Measurements from ENCODE around the gene HSPA13. TPM values are rescaled to one million over a fixed set of nuclear protein-coding genes. Genes with fewer than 3 reads are reported as not detected.

HSPA13 gene
- total RNA-seq, 1 experiment from 2014 or later = 28.6 TPM

- ATAC-seq (no peak), DNase-seq (ENCODE audit: low spot score) (no peak)
- TF ChIP-seq, protein P1, sequence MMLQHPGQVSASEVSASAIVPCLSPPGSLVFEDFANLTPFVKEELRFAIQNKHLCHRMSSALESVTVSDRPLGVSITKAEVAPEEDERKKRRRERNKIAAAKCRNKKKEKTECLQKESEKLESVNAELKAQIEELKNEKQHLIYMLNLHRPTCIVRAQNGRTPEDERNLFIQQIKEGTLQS (CRISPR knock-in tag; conservative IDR thresholded peaks at IDR 0.05) = no peak
- TF ChIP-seq GABPB1 (CRISPR knock-in tag; IDR thresholded peaks at IDR 0.05) = peak; percentile 64
- ChIA-PET POLR2A (no interaction called here), CTCF (no interaction called here)
- Mint-ChIP-seq H3K27ac (no peak overlapping the region), H3K27me3 (ENCODE audit: low read depth) (no peaks in the 10 kb centered on the region), H3K9me3 (peaks cover 3% of the 10 kb centered on the region), H3K4me1 (no peaks in the 10 kb centered on the region), H3K36me3 (no peaks in the 10 kb centered on the region), H3K4me3 (no peak overlapping the region)
These were observed 21.0 kb downstream of the HSPA13 start for GRCh38 chr21:14361958-14362357.

DNA sequence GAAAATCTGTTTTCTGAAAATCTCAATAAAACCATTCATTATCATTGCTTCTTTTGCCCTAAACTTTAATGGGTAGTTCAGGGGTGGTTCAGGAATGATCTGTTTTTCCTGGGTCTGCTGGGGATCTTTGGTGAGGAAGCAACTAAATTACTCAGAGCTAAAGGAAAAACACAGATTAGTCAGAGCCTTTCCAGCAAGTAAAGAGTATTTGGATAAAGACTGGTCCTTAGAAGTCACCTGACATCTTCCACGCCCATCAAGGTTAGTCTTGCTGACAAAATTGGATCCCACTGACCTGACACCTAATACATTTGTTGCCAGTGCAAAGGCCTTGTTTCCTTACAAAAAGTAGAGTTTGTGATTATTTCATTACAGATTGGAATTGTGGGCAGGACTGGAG lies 24.2 kb downstream of the HSPA13 start:
- H3K27me3 Mint-ChIP-seq (ENCODE audit: low read depth) = no peaks in the 10 kb centered on the region
- TF ChIP-seq TP53 (CRISPR knock-in tag; IDR thresholded peaks at IDR 0.05) = no peak
- no peak for TF ChIP-seq ZNF317 (CRISPR knock-in tag; IDR thresholded peaks at IDR 0.05; ENCODE audit: borderline replicate concordance, low read depth)
- no peak for TF ChIP-seq PRDM15 (CRISPR knock-in tag; IDR thresholded peaks at IDR 0.05)
- TF ChIP-seq JAZF1 (CRISPR knock-in tag; IDR thresholded peaks at IDR 0.05) = no peak
- TF ChIP-seq ZNF532 (CRISPR knock-in tag; IDR thresholded peaks at IDR 0.05; ENCODE audit: borderline replicate concordance) = no peak
- TF ChIP-seq ATF1 (CRISPR knock-in tag; IDR thresholded peaks at IDR 0.05) = no peak
- no peak for TF ChIP-seq IRF1 (CRISPR knock-in tag; IDR thresholded peaks at IDR 0.05)
- TF ChIP-seq, protein P2, sequence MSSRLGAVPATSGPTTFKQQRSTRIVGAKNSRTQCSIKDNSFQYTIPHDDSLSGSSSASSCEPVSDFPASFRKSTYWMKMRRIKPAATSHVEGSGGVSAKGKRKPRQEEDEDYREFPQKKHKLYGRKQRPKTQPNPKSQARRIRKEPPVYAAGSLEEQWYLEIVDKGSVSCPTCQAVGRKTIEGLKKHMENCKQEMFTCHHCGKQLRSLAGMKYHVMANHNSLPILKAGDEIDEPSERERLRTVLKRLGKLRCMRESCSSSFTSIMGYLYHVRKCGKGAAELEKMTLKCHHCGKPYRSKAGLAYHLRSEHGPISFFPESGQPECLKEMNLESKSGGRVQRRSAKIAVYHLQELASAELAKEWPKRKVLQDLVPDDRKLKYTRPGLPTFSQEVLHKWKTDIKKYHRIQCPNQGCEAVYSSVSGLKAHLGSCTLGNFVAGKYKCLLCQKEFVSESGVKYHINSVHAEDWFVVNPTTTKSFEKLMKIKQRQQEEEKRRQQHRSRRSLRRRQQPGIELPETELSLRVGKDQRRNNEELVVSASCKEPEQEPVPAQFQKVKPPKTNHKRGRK (CRISPR knock-in tag; IDR thresholded peaks at IDR 0.05; ENCODE audit: borderline replicate concordance) = no peak
- TF ChIP-seq, protein P3, sequence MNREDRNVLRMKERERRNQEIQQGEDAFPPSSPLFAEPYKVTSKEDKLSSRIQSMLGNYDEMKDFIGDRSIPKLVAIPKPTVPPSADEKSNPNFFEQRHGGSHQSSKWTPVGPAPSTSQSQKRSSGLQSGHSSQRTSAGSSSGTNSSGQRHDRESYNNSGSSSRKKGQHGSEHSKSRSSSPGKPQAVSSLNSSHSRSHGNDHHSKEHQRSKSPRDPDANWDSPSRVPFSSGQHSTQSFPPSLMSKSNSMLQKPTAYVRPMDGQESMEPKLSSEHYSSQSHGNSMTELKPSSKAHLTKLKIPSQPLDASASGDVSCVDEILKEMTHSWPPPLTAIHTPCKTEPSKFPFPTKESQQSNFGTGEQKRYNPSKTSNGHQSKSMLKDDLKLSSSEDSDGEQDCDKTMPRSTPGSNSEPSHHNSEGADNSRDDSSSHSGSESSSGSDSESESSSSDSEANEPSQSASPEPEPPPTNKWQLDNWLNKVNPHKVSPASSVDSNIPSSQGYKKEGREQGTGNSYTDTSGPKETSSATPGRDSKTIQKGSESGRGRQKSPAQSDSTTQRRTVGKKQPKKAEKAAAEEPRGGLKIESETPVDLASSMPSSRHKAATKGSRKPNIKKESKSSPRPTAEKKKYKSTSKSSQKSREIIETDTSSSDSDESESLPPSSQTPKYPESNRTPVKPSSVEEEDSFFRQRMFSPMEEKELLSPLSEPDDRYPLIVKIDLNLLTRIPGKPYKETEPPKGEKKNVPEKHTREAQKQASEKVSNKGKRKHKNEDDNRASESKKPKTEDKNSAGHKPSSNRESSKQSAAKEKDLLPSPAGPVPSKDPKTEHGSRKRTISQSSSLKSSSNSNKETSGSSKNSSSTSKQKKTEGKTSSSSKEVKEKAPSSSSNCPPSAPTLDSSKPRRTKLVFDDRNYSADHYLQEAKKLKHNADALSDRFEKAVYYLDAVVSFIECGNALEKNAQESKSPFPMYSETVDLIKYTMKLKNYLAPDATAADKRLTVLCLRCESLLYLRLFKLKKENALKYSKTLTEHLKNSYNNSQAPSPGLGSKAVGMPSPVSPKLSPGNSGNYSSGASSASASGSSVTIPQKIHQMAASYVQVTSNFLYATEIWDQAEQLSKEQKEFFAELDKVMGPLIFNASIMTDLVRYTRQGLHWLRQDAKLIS (CRISPR knock-in tag; IDR thresholded peaks at IDR 0.05; ENCODE audit: borderline replicate concordance) = no peak
- TF ChIP-seq SMAD4 (CRISPR knock-in tag; IDR thresholded peaks at IDR 0.05) = no peak
- TF ChIP-seq CBFB (CRISPR knock-in tag; IDR thresholded peaks at IDR 0.05; ENCODE audit: low read depth) = no peak
- ChIA-PET POLR2A (no interaction called here), CTCF (no interaction called here)
- DNase-seq (ENCODE audit: low spot score) = no peak
- H3K4me1 Mint-ChIP-seq = no peaks in the 10 kb centered on the region
- no peaks in the 10 kb centered on the region for H3K36me3 Mint-ChIP-seq
- peaks cover 6% of the 10 kb centered on the region for H3K9me3 Mint-ChIP-seq
- no peak overlapping the region for H3K27ac Mint-ChIP-seq
- no peak for ATAC-seq
- H3K4me3 Mint-ChIP-seq = no peak overlapping the region

Measured in WTC11 (cell line).